Measurements from ENCODE around the gene PTPRO.

PTPRO gene

DNA sequence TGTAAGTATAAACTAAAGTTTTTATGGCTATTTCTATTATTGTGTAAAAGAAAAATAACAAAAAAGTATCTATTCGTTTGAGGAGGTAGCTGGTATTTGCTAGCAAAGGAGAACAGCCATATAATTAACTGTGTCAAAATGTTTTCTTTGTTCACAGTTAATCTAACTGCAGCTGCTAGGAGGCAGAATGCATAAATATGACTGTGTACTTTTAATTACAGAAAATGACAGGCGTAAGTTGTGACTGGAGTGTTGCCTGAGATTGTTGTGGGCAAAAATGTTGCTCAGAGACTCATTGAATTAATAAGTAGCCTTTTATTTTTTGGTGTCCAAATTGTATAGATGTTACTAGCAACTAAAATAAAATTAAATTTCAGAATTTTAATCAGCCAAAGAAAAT is 33.5 kb downstream of the PTPRO start:
- no peak for DNase-seq

GRCh38 chr12:15356951-15357364 is 34.6 kb downstream of the PTPRO start:
- no peak for DNase-seq

DNA sequence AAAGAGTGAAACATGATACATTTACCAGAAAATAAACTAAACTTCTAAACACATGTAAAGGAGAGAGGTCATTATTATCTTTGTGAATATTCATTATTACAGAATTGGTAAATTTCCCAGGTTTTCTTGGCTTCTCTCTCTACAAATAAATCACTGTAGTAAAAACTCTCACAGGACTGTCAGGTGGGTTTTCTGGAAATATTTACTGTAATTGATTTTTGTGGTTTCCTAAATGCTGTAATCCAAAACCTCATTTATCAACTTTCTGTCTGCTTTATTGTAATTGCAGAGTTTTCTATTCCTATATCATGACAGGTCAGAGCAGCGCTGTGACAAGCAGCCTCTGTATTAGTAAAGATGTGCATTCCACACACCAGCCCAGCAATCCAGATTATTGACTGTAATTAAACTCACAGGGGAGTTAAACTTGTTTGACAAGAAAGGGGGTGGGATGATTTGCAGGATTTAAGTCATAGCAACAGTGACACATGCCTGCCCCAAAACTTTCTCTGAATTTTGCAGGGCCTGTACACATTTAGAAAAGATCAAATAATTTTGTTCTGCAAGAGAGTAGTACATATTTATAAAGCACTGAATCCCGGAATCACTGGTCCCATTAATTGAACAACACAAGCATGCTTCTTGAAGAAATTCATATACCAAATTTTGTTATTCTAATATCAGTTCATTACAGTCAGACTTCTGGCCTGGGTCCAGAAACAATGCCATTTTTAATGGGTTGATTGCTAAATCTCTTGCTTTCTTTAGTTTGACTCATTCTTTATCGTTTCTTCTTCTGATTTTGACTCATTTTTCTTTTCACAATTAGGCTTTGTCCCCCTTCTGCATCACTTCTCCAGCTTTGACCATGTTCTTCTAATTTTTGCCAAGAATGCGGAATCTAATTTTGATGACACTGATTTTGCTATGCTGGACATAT is 42.2 kb downstream of the PTPRO start:
- no peak for DNase-seq

- no peak for DNase-seq
These were observed 46.5 kb downstream of the PTPRO start for GRCh38 chr12:15368812-15369211.

DNA sequence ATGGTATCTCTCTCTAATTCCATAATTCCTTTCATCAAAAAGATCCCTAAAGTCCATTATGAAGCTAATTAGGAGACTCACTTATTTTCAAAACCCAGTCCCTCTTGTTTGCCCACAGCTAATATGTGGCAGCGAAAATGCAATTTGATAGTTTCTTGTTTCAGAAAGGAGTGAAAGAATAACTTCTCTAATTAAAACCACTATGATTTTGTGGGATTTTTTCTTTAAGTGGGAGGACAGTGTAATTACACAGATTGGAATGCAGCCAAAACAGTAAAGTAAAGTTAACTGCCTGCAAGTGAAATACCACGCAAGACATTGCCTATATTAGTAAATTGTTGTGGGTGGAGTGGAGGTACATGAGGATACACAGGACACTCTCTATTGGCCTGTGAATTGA is 50.0 kb downstream of the PTPRO start:
- no peak for DNase-seq

DNA sequence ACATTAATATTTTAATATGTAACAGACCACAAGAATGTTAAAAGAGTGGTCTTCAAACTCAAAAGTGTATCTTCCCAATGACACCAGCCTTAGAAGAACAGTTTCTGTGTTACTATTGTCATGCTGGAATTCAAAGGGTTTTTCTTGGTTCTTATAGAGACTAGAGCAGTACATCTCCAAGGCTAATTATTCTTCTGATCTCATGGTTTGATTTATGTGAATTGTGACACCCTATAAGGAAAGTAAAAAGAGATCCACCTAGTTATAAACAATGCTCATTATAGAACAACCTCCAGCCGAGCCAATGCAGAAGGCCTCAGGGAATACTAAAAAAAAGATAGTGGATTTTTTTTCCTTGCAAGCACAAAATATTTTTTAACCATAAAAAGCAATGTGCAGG is 65.5 kb downstream of the PTPRO start:
- DNase-seq, result no peak

- no peak for DNase-seq
These were observed 67.3 kb downstream of the PTPRO start for GRCh38 chr12:15389561-15389960.

GRCh38 chr12:15393037-15393436 is 70.7 kb downstream of the PTPRO start:
- DNase-seq, result no peak

DNA sequence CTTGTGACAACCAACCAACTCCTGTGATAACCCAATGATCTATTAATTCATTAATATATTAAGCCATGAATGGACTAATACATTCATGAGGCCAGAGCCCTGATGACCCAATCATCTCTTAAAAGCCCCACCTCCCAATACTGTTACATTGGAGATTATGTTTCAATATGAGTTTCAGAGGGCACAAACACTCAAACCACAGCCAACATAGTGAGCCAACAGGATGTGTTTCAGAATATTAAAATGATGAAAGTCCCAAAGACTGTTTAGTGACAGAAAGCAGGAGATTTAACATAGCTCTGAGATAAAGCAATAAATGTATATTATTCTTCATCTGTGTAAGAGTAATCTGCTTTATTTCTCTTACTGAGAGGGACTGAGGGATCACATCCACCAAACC is 71.7 kb downstream of the PTPRO start:
- no peak for DNase-seq

DNA sequence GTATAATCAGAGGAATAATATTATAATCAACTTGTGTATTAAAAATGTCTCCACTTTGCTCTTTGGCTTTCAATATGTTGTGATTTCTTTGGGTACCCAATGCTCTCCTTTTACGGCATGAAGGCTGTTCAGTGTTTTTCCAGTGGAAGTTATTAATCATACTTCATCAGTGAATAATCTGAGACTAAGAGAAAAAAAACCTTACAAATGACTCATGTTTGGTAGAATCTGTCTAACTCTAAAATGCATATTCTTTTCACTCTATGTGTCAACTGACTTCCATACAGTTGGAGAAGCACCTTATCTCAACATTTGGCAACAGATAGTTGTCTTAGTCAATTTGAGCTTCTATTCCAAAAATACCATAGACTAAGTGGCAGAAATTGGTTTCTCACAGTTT is 82.2 kb downstream of the PTPRO start:
- no peak for DNase-seq

GRCh38 chr12:15405606-15406005 is 83.3 kb downstream of the PTPRO start:
- DNase-seq, result no peak

DNA sequence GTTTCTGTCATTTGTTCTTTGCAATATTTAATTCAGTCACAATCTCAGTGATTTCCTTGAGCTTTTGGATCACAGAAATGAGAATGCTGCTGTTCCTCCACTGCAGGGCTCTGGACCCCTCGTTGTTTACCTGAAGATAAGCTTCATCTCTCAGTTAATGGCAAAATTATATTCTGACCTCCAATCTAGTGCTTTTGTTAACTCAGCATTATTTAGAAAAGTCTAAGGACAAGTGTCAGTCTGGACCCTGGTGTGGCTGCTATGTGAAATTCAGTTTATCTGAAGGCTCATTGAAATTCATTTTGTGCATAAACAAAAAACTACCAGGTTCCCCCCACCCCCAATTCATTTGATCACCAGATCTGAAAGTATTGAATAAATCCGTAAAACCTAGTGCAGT is 84.7 kb downstream of the PTPRO start:
- DNase-seq, result no peak

GRCh38 chr12:15411842-15412241 is 89.5 kb downstream of the PTPRO start:
- no peak for DNase-seq

- no peak for DNase-seq
These were observed 95.4 kb downstream of the PTPRO start for GRCh38 chr12:15417691-15418090.

DNA sequence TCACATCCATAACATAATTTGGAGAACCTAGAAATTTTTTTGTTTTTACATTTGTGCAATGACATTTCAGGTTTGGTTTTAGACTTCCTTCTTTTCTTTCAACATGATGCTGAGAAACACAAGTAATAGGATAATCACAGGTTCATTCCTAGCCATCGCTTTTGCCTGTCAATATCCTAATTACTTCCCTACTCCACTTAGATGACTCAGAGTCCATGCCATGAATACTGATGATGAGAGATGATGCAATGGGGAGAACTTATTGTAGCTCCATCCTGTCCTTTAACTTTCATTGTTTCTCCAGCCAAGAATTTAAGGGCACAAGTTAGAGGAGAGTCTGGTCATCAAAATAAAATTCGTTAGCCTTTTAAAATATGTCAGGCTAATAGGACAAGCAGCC is 101.3 kb downstream of the PTPRO start:
- no peak for DNase-seq

DNA sequence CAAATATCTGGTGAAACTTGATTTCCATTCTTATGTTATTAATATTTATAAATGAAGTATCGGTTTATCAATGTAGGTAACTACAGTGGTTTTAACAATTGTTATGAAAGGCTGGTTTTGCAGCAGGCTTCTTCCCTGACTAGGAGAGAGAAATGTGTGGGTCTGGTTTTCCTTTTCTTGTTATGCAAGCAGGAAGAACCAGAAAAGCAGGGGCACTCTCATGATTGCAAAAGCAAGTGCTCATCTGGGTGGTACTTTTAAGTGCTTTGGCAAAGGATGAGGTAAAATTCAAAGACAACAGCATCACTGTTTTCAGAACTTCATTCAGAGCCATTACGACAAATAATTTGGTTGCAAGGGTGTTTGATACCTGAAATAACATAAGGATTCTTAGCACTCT is 105.6 kb downstream of the PTPRO start:
- DNase-seq, result no peak

GRCh38 chr12:15428632-15429031 is 106.3 kb downstream of the PTPRO start:
- no peak for DNase-seq

DNA sequence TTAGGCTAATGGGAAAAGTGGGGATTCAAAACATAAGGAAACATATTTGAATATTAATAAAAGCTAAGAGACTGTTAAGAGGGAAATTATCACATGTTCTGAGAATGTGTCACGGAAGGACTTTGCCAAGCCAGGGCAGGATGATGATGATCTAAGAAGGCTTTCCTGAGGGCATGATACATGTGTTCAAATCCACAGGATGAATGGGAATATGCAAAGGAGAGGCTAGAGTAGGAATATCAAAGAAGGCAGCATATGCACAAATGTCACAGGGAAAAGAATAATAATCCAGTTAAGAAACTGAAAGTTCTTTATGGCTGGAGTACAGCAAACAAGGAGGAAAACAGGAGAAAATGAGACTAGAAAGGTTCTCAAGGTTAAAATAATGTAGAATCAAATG is 107.0 kb downstream of the PTPRO start:
- no peak for DNase-seq

DNA sequence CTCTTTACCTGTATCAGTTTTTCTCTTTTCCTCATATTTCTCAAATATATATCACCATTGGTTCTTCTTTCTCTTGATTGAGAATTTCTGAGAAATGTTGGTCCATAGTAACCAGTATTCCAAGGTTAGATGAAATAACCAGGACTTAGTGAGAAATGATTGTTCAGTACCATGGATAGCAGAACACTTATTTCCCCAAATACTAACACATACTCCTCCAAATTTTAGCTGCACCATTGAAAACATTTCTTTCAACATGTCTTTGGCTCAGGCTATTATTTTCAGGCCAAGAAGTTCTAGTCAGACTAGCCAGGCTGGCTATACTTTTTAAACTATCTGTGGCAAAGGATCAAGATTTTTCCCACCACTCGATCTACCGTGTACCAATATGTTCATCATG is 113.3 kb downstream of the PTPRO start:
- no peak for DNase-seq

DNA sequence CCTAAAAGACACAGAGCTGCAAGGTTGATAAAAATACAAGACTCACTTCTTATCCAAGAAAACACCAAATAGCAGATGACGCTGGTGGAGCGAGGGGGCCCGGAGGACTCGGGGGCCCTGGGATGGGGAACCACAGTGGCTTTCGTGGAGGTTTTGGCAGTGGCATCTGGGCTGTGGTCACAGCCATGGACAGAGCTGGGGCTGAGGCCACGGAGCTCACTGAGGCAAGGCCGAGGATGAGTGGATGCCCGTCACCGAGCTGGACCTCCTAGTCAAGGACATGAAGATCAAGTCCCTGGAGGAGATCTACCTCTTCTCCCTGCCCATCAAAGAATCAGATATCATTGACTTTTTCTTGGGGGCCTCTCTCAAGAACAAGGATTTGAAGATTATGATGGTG is 117.2 kb downstream of the PTPRO start:
- no peak for DNase-seq

GRCh38 chr12:15443050-15443449 is 120.7 kb downstream of the PTPRO start:
- no peak for DNase-seq

GRCh38 chr12:15443611-15444010 is 121.3 kb downstream of the PTPRO start:
- no peak for DNase-seq

DNA sequence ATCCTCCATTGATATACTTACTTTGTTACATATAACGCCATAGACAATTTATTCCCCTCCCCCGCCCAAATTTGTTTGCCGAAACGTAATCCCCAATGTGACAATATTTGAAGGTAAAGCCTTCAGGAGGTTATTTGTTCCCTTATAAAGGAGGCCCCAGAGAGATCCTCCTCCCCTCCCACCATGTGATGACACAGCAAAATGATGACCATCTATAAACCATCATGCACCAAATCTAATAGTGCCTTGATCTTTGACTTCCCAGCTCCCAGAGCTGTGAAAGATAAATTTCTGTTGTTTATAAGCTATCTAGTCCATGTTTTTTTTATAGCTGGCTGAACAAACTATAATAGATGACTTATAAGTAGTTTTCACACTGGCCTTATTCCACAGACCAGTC is 122.2 kb downstream of the PTPRO start:
- DNase-seq, result no peak

DNA sequence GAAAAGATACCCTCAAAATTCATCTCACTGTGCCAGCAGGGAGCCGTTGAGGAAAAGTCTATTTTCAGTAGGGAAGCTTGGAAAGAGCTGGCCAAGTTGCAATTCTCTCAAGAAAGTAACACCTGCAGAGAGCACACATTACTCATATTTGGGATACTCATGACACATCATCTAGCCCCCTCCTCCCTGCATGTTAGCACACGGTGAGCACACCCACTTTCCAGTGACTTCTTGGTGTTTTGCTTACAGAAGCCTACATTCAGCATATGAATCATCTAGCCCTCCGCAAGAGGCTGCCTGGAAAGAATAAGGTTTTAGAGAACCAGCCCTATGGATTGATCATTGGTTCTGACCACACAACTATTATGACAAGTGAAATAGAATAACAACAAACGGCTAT is 124.5 kb downstream of the PTPRO start:
- no peak for DNase-seq

GRCh38 chr12:15453613-15454012 is 131.3 kb downstream of the PTPRO start:
- DNase-seq, result no peak

All from KG1 (cell line).